DOHH2 (cell line): ENCODE data around the gene LOXL1.

ENCODE experiments used
- EZH2phosphoT487 ChIP-seq: fragments of 200-600 bp; sonication (generic); IDR thresholded peaks from 2 replicates; pipeline ENCODE4 v1.6.1; 2017; ENCODE audit warnings: borderline replicate concordance, mild to moderate bottlenecking, antibody characterized with exemption, low read length, moderate library complexity, mixed read lengths
- TF ChIP-seq, protein P1 (sequence below): fragments of 200-600 bp; sonication (generic); IDR thresholded peaks from one replicate; pipeline ENCODE4 v1.5.1; 2014; ENCODE audit warnings: antibody characterized with exemption, mild to moderate bottlenecking, low read depth, low read length; ENCODE audit not compliant: poor library complexity, severe bottlenecking

- TF ChIP-seq, protein P1, sequence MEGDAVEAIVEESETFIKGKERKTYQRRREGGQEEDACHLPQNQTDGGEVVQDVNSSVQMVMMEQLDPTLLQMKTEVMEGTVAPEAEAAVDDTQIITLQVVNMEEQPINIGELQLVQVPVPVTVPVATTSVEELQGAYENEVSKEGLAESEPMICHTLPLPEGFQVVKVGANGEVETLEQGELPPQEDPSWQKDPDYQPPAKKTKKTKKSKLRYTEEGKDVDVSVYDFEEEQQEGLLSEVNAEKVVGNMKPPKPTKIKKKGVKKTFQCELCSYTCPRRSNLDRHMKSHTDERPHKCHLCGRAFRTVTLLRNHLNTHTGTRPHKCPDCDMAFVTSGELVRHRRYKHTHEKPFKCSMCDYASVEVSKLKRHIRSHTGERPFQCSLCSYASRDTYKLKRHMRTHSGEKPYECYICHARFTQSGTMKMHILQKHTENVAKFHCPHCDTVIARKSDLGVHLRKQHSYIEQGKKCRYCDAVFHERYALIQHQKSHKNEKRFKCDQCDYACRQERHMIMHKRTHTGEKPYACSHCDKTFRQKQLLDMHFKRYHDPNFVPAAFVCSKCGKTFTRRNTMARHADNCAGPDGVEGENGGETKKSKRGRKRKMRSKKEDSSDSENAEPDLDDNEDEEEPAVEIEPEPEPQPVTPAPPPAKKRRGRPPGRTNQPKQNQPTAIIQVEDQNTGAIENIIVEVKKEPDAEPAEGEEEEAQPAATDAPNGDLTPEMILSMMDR, result no peak
- TF ChIP-seq EZH2phosphoT487, result no peak
These were observed 16.5 kb downstream of the LOXL1 start for GRCh38 chr15:73942751-73943270.
